Spleen (tissue), 7 donors: ENCODE data around the gene ABCG8.

ENCODE experiments used
- POLR2A ChIP-seq, 3 donors: fragments of 450-650 bp; IDR thresholded peaks; one replicate each; pipeline ENCODE4 v1.5.1; 2017; ENCODE audit warnings: antibody characterized with exemption in 3 of 3, mild to moderate bottlenecking in 1 of 3
- POLR2AphosphoS5 ChIP-seq, 3 donors: sonication (generic); formaldehyde crosslinking; IDR thresholded peaks; one replicate each; pipeline ENCODE4 v1.5.1; 2017; ENCODE audit warnings: antibody characterized with exemption in 3 of 3
- TF ChIP-seq, protein P1 (sequence below), 11 experiments: fragments of 200-600 bp in 7 of 11; fragments of 450-650 bp in 4 of 11; sonication (generic) in 4 of 11; IDR thresholded peaks in 8 of 11; conservative IDR thresholded peaks in 3 of 11; 1 replicate in 7 of 11; 2 replicates in 4 of 11; pipeline versions ENCODE4 v1.4.0 to v1.8.0; 2016 to 2021; ENCODE audit warnings: antibody characterized with exemption in 11 of 11, inconsistent platforms in 4 of 11, mild to moderate bottlenecking in 1 of 11
- donor health status: DM: no; HTN: no; CAD: no; lungs with moderate emphysema.
- donor health status: DM: no; HTN: no; CAD: no.
- donor health status: DM: no; HTN: no; CAD: no.

DNA sequence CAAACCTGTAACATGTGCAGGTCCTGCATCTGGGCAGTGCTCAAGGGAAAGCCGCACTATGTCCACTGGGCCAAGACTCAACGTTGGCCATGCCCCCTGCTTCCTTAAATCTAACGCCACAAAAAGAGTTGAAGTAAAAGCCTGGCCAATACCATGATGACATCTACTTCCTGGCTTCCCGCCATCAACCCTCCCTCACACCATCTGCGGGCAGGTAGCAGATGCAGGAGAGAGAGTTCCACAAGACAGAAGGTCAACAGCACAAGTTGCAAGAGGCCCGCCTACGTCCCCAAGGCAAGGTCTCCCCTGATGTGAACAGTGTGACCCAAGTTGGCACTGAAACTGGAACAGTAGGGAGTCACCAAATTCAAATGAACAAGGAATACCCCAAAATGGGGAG lies 48.4 kb downstream of the ABCG8 start:
- TF ChIP-seq, protein P1, sequence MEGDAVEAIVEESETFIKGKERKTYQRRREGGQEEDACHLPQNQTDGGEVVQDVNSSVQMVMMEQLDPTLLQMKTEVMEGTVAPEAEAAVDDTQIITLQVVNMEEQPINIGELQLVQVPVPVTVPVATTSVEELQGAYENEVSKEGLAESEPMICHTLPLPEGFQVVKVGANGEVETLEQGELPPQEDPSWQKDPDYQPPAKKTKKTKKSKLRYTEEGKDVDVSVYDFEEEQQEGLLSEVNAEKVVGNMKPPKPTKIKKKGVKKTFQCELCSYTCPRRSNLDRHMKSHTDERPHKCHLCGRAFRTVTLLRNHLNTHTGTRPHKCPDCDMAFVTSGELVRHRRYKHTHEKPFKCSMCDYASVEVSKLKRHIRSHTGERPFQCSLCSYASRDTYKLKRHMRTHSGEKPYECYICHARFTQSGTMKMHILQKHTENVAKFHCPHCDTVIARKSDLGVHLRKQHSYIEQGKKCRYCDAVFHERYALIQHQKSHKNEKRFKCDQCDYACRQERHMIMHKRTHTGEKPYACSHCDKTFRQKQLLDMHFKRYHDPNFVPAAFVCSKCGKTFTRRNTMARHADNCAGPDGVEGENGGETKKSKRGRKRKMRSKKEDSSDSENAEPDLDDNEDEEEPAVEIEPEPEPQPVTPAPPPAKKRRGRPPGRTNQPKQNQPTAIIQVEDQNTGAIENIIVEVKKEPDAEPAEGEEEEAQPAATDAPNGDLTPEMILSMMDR (IDR thresholded peaks at IDR 0.05 in 8 of 11, conservative IDR thresholded peaks at IDR 0.05 in 3 of 11), result no peak
- no peak for TF ChIP-seq POLR2AphosphoS5 (IDR thresholded peaks at IDR 0.05)
- no peak for TF ChIP-seq POLR2A (IDR thresholded peaks at IDR 0.05)
